Thoracic aorta endothelial cell (primary cell): ENCODE results near the gene SCN3B. TPM values are rescaled to one million over a fixed set of nuclear protein-coding genes. Genes with fewer than 3 reads are reported as not detected.

Experiments used
- total RNA-seq: library from RNA; depleted of rRNA; stranded (reverse); fragments of >200 nt; gene quantifications from 2 replicates; pipeline ENCODE4 v1.2.3, GENCODE V29; 2012

SCN3B gene
- total RNA-seq = 0.50 and 0.66 TPM in 2 replicates

DNA sequence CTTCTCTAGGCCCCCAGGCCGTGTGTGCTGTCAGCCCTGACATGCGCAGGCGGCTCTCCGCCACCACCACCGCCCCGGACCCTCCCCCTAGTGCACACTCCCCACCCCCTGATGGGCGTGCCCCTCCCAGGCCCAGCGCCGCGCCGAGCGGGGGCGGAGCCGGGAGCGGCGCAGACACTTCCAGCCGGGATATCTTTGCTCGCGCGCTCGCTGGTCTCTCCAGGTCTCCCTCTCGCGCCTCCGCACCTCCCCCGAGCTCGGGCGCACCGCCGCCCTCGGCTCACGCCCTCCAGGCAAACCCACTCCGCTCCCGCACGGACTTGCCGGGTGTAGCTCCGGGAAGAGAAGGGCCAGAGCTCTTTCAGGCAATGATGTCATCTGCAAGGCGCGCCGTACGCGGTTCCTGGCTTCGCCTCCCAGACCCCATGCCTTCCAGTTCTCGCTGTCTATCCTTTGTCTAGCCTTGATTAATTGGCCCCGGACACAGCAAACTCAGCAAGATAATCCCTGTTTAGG lies at the start of gene SCN3B:
Gene SCN3B, minus strand, starts transcription at position 59 of the 516 bp plus-strand sequence. CDS start 823 bp downstream, outside the sequence.

Other genes starting within 250 kb of the SCN3B start
- 5.5 and 11.6 TPM in 2 replicates for gene GRAMD1B, start 224.4 kb downstream of the SCN3B start, total RNA-seq
- gene ZNF202, start 87.0 kb upstream of the SCN3B start, total RNA-seq = 11.4 and 14.5 TPM in 2 replicates
- gene OR6X1, start 99.9 kb upstream of the SCN3B start, total RNA-seq = not detected in 2 replicates
- gene OR6M1, start 151.7 kb upstream of the SCN3B start, total RNA-seq = not detected in 2 replicates
- not detected in 2 replicates for gene TMEM225, start 231.0 kb upstream of the SCN3B start, total RNA-seq
- under 0.01 TPM in 1 of 2 replicates, not detected in the other for gene OR8D4, start 247.5 kb upstream of the SCN3B start, total RNA-seq